NCI-H146 (cell line): ENCODE data around the gene SHC2.
"Not testable (repeated sequence)": the region's sequence is repeated elsewhere in the genome, so short reads cannot be mapped to it uniquely, and the experiment has no call there.

Source experiments
- DNase-seq: peaks from one replicate; lab custom pipeline; 2025; lab: John Stamatoyannopoulos, UW

Gene SHC2

DNA sequence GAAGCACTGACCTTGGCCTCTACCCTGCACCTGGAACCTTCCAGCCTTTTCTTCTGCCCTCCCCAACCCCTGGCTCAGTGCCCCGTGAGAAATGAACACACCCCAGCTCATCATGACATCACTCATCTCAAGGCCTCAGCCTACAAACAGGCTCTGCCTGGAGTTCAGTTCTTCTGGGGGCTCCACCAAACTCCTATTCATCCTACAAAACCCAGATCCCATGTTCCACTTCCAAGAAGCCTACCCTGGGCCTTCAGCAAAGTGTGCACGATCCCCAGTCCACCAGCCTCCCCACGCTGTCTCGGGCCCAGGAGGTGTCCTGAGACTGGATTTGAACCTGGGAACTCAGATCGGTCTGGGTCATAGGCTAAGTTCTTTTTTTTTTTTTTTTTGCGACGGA is 9.0 kb upstream of the SHC2 start:
- DNase-seq = no peak

DNA sequence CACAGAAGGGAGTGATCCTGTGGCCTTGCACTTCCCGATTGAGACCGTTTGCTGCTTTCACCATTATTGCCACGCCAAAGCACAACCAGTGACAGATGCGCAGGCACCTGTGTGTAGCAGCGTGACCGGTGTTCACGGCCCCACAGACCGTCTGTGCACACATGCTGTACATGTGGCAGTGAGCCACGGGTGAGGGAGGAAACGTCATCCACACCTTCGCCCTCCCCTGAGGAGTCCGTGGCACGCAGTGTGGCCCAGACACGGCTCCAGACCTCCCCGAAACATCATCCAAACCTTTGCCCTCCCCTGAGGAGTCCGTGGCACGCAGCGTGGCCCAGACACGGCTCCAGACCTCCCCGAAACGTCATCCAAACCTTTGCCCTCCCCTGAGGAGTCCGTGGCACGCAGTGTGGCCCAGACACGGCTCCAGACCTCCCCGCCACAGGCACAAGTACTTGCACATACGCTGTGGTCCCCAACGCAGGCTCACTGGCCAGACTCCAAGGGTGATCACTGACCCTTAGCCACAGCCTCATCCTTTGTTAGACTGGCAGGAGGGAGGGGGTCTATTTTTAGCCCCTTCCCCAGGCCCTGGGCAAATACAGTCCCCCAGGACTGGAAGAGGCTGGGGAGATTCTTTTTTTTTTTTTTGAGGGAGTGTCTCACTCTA is 7.9 kb upstream of the SHC2 start:
- no peak for DNase-seq

DNA sequence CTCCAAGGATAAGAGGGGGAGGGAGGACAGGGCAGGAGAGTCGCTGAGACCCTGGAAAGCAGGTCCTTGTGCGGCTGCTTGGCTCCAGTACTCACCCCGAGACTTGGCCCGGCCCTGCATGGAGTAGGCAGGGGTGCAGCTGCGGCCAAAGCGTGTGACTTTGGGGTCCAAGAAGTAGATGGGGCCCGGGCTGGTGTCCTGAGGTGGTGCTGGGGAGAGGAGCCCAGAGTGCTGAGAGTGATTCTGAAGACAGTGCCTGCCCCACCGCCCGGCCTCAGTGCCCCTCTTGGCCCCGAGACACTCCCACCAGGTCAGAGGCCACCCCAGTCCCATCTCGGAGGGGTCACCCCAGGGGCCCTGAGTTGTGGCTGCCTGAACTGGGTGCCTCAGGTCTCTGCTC is 6.7 kb upstream of the SHC2 start:
- no peak for DNase-seq

DNA sequence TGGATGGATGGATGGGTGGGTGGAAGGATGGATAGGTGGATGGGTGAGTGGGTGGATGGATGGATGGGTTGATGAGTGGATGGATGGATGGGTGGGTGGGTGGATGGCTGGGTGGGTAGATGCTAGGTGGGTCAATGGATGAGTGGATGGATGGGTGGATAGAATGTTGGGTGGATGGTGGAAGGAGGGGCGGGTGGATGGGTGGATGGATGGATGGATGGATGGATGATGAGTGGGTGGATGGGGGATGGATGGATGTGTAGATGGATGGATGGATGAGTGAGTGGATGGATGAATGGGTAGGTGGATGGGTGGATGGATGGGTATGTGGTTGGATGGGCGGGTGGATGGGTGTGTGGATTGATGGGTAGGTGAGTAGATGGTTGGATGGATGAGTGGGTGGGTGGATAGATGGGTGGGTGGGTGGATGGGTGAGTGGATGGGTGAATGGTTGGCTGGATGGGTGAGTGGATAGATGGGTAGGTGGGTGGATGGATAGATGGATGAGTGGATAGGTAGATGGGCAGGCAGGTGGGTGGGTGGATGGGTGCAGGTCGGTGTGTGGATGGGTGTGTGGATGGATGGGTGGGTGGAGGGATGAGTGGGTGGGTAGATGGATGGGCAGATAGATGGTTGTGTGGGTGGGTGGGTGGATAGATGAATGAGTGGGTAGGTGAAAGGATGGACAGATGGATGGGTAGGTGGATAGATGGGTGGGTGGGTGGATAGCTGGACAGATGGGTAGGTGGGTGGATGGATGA is 4.4 kb upstream of the SHC2 start:
- DNase-seq = no peak

DNA sequence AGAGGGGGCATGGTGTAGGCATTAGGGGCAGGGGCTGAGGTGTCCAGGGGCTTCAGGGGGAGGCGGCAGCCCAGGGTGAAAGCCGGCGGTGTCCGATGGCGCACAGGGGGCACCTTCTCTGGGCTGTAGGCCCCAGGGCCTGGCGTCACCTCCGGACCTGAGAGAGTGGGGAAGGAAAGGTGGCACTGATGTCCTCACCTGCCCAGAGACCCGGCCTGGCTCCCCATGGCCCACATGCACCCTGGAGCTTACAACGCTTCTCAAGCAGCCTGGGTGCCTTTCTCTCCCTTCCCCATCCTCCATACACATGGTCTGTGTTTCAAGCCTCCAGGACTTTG is 3.3 kb upstream of the SHC2 start:
- no peak for DNase-seq

DNA sequence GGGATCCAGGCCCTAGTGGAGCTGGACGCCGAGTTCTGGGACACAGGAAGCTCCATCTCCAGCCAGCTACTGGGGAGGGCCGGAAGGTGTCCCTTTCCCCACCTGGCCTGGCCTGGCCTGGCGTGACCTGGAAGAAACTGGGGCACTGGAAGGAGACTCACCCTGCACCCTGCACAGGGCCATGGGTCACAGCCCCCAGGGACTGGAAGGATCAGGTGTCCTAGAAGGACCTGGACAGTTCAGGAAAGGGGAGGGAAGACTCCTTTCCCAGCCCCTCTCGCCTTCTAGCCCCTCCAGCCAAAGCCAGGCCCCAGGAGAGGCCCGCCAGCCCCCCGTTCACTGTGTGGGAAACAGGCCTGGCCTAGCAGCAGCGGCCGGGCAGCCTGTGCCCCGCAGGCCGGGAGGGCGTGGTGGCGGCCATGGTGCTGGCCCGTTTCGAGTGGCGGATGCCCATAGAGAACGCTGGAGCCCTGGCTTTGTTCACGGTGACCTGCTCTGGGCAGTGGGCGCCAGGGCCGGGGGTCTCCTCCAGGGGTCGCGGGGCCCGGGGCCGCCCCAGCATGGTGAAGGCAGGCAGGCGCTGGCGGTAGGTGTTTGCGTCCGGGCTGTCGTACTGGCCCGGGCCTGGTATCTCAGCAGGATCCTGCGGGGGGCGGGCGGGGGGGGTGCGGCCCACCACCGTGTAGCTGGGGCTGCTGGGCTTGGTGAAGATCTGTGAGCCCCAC is 2.8 kb upstream of the SHC2 start:
- DNase-seq = no peak

DNA sequence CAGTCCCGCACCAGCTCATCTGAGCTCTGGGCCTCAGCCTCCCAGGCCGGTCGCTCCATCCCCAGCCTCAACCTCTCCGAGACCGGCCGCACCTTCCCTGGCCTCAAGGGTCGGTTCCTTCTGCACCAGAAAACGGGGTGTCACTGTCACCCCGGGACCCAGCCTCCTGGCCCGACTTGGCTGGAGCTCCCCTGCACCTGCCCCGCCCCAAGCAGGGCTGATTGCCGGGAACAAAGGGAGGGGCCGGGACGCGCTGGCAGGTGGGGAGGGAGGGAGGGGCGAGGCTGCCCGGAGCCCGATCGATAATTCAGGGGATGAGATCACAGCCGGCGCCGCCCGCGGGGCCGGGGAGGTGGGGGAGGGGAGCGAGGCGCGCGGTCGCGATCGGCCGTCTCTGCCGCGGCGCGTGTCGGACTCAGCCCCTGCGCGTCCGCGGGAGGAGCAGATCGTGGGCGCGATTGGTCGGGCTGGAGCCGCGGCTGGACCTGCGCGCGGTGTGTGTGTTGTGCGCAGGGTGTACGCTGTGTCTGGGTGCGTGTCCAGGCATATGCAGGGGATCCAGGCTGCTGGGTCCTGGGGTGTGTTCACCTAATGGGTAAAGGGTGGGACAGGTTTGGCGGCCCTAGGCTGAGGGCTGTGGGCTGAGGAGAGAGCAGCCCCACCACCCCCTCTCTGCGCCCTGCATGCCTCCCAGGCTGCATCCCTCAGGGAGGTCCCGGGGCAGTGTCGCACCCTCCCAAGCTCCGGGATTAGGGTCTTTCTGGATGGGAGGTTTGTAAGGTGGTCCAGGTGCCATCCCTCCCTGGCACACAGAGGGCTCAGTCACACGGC is 1.1 kb upstream of the SHC2 start:
- DNase-seq = peak; percentile 83

DNA sequence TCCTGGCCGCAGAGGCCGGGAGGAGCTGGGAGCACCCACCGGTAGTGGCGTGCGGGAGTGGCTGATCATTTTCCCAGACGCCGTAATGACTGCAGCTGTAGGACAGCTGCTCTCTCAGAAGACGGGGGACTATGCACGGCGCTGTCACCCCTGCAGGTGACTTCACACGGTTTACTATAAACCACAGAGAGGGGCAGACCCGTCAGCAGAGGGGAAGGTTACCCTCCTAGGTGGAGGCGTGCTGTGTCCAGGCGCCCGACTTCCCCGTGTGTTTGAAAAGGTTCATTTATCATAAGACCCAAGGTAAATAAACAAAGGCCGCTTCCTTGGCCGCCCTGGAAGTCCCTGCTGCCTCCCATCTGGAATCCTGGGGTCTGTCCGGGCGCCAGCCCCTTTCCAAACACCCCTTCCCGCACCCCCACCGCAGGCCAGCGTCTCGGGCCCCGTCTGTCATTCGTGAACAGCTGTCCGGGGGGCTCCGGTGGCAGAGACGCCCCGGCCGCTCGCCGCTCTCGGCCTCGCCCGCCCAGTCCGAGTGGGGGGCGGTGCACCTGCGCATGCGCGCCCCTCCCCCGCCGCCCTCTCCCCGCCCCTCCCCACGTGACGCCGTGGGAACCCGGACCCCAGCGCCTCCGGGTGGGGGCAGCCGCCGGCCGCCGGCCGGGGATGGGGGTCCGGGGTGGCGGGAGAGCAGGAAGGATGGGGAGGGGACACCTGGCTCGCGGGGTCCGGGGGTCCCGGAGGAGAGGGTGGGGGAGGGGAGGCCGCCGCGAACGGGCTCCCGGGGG is 915 bp downstream of the SHC2 start:
- peak; percentile 76 for DNase-seq

DNA sequence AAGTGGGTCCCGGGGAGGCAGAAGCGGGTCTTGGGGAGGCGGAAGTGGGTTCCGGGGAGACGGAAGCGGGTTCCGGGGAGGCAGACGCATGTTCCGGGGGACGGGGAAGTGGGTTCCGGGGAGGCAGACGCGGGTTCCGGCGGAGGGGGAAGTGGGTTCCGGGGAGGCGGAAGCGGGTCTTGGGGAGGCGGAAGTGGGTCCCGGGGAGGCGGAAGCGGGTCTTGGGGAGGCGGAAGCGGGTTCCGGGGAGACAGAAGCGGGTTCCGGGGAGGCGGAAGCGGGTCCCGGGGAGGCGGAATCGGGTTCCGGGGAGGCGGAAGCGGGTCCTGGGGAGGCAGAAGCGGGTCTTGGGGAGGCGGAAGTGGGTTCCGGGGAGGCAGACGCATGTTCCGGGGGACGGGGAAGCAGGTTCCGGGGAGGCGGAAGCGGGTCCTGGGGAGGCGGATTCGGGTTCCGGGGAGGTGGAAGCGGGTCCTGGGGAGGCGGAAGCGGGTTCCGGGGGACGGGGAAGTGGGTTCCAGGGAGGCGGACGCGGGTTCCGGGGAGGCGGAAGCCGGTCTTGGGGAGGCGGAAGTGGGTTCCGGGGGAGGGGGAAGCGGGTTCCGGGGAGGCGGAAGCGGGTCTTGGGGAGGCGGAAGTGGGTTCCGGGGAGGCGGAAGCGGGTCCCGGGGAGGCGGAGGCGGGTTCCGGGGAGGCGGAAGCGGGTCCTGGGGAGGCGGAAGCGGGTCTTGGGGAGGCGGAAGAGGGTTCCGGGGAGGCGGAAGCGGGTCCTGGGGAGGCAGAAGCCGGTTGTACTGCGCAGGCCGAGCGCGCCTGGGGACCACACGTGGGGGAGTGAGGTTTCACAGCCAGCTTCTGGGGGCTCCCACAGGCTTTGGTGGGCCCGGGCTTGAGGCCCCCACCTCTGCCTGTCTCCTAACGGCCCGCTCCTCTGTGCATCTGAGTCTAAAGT is 2.5 kb downstream of the SHC2 start:
- DNase-seq = no peak

DNA sequence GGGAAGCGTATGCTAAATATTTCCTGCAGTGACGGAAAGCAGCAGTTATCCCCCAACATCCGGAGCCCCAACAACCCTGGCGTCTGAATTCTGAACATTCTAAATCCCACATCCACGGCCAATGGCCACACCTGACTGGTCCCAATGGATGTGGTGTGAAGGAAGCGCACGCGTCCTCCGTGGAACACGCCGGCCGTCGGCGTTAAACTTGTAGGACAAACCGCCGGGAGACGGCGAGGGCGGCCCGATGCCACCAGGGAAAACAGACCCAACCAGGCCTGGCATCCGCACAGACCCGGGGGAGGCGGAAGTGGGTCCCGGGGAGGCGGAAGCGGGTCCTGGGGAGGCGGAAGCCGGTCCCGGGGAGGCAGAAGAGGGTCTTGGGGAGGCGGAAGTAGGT is 3.2 kb downstream of the SHC2 start:
- no peak for DNase-seq

DNA sequence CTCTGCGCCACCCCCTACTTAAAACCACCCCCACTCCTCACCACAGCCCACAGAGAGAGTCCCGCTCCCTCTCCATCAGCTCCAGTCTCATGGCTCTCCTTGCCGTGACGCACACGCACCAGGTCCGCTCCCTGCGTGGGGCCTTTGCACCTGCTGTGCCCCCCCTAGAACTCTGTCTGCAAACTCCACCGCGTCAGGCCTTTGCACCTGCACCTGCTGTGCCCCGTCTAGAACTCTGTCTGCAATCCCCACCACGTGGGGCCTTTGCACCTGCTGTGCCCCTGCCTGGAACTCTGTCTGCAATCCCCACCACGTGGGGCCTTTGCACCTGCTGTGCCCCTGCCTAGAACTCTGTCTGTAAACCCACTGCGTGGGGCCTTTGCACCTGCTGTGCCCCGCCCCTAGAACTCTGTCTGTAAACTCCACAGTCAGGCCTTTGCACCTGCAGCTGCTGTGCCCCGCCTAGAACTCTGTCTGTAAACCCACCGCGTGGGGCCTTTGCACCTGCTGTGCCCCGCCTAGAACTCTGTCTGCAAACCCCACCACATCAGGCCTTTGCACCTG is 4.2 kb downstream of the SHC2 start:
- DNase-seq = peak; percentile 31

DNA sequence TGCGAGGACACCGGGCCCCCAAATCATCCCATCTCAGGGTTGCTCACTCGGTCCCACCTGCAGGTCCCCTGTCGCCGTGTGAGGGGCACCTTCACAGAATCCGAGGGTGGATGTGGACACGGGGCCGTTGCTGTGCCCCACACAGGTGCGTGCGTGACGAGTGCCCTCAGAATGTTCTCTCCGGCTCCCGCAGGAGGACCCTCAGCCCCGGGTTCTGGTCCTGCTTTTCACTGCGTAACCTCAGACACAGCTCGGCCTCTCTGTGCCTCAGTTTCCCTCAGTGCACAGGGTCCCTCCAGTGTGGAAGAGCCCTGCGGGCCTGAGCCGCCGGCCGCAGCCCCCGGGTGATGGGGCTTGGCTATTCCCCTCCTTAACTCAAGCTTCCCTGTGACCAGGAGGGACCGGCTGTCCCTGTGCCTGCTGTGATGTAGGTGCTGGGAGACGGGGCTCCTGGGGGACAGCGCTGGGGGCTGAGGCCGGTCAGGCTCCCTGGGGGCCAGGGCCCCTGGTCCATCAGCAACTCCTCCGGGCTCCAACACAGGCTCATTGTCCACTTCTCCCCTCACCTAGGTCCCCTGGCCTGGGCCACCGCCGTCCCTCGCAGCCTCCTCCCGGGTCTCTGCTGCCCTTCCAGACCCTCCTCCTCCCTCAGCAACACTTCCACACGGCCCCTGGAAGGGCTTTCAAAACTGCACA is 4.8 kb downstream of the SHC2 start:
- no peak for DNase-seq

DNA sequence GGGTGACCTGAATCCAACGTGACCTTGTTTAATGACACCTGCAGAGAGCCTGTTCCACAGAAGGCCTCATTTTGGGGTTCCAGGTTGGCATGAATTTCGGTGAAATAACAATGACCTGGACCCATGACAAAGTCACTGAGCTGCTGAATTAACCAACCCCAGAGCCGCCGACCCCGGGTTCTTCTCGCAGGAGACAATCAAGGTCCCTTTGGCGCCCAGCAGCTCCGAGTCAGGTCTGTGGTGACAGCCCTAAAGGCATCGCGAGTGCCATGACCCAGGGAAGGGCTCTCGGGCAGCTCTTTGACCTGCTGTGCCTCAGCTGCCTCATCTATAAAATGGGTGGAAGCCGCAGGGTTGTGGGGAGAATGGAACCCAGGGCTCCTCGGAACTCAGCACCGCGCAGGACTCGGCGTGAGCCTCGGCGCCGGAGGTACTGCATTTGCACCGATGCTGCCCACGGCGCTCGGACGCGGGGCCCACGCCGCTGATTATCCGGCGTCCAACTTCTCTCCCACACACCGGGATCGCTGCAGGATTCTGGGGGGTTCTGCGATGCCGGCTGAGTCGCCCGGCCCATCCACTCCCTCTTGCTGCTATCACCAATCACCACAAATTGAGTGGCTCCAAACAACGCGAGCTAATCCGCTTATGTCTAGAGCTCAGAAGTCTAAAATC is 5.7 kb downstream of the SHC2 start:
- no peak for DNase-seq

DNA sequence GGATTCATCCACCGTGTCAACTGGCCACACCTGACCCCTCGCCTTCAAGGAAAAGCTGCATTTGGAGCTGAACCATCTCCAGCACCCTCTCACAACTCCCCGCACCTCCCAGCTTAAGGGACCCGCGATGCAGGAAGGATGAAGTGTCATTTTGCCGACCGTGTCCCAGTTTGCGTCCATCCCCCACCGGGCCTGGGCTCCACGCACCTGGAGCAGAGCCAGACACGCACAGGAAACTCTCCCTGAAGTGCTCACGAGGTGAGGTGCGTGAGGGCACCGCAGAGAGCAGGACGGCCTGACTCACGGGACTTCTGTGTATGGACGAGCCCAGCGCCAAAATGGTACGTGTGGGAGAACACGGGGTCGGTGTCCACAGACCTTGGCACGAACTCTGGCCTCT is 7.2 kb downstream of the SHC2 start:
- DNase-seq = no peak

DNA sequence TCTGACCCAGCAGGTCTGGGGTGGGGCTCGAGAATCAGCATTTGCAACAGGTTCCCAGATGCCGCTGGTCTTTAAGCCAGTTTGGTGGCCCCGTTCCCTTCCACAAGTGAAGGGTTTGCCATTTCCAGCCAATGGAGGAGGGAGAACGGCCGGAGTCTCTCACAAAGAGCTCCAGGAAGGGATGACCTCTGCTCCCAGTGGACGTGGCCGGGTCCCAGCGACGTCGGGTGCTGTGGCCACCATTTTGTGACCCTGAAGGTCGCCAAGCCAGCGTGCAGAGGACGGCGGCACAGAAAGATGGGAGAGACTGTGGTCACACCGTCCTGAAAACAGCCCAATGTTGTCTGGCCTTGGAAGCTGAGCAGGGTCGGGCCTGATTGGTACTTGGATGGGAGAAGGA is 8.0 kb downstream of the SHC2 start:
- no peak for DNase-seq

DNA sequence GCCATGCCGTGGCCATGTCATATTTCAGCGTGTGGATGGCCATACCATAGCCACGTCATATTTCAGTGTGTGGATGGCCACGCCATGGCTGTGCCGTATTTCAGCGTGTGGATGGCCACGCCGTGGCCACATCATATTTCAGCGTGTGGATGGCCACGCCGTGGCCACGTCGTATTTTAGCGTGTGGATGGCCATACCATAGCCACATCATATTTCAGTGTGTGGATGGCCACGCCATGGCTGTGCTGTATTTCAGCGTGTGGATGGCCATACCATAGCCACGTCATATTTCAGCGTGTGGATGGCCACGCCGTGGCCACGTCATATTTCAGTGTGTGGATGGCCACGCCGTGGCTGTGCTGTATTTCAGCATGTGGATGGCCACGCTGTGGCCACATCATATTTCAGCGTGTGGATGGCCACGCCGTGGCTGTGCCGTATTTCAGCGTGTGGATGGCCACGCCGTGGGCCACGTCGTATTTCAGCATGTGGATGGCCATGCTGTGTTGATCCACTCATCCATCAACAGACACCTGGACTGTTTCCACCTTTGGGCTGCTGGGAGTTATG is 9.8 kb downstream of the SHC2 start:
- DNase-seq = not testable (repeated sequence)

DNA sequence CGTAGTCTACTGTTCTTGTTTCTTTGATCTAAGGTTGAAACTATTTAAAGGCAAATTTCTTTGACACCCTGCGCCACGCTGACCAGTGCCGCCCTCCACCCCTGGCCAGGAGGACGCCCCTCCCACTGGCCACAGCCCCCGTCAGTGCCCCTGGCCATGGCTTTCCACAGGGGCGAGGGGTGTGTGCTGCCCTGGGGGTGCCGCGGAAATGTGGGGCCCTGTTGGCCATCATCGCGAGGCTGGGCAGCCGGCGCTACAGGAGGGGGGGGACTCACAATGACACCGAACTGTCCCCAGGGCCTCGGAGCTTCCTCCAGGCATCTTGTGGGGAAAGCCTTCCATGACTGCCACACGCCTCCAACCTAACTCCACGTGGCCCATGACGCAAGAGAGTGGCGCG is 10.9 kb downstream of the SHC2 start:
- DNase-seq = no peak

DNA sequence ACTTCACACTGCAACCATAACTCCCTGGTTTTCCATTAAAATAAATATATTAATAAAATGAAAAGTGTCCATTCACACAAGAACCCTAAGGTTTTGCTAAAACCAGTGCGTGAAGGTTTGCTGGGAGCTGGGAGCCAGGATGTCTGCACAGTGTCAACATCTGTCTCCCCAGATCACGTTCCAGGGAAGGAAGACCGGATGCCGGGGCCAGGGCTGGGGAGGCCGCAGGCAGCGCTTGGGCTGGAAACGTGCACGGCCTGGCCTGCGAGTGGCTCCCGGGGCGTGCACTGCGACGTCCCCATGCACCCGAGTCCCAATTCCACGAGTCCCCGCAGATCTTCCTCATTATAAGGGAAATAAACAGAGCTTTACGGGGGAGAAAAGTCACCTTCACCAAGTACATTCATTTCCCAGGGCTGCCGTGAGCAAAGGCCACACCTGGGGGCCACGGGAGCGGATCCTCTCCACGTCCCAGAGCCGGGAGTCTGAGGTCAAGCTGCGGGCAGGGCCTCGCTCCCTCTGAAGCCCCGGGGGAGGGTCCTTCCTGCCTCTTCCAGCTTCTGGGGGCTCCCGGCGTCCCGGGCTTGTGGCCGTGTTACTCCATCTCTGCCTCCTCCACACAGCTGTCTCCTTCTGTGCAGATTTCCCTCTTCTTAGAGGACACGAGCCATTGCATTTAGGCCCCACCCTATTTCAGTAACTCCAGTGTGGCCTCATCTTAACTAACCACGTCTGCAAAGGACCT is 12.8 kb downstream of the SHC2 start:
- no peak for DNase-seq
